Measurements from ENCODE around the gene ADAMTS2.

ADAMTS2 gene

GRCh38 chr5:179307013-179307800 lies 38.1 kb downstream of the ADAMTS2 start:
- DNase-seq (ENCODE audit: insufficient read length, low spot score) (no peak), FAIRE-seq (no peak)
- TF ChIP-seq CTCF (IDR thresholded peaks at IDR 0.05; ENCODE audit: insufficient read depth, missing control alignments) = no peak

- DNase-seq (ENCODE audit: insufficient read length, low spot score) (no peak), FAIRE-seq (no peak)
- TF ChIP-seq CTCF (IDR thresholded peaks at IDR 0.05; ENCODE audit: insufficient read depth, missing control alignments) = no peak
Measured at GRCh38 chr5:179306191-179307012, 38.9 kb downstream of the ADAMTS2 start.

- DNase-seq (ENCODE audit: insufficient read length, low spot score) (no peak), FAIRE-seq (no peak)
- no peak for TF ChIP-seq CTCF (IDR thresholded peaks at IDR 0.05; ENCODE audit: insufficient read depth, missing control alignments)
Measured at GRCh38 chr5:179304871-179305270, 40.4 kb downstream of the ADAMTS2 start.

- FAIRE-seq (no peak), DNase-seq (ENCODE audit: insufficient read length, low spot score) (no peak)
- TF ChIP-seq CTCF (IDR thresholded peaks at IDR 0.05; ENCODE audit: insufficient read depth, missing control alignments) = no peak
Measured at GRCh38 chr5:179304466-179304865, 40.8 kb downstream of the ADAMTS2 start.

- no peak for DNase-seq (ENCODE audit: insufficient read length, low spot score)
- TF ChIP-seq CTCF (IDR thresholded peaks at IDR 0.05; ENCODE audit: insufficient read depth, missing control alignments) = no peak
- FAIRE-seq = no peak
Measured at GRCh38 chr5:179303451-179304200, 41.6 kb downstream of the ADAMTS2 start.

GRCh38 chr5:179302499-179303185 lies 42.6 kb downstream of the ADAMTS2 start:
- TF ChIP-seq CTCF (IDR thresholded peaks at IDR 0.05; ENCODE audit: insufficient read depth, missing control alignments) = no peak
- no peak for FAIRE-seq
- DNase-seq (ENCODE audit: insufficient read length, low spot score) = no peak
